PFSK-1 (cell line): Measurements from ENCODE around the gene ABHD16B.

Experiments used
- FOXP2 ChIP-seq: optimal IDR thresholded peaks from 2 replicates; pipeline ENCODE3; 2011; ENCODE audit warnings: borderline replicate concordance, control low read depth, inconsistent platforms; ENCODE audit not compliant: insufficient read depth; ENCODE audit errors: extremely low read length, extremely low read depth
- POLR2AphosphoS5 ChIP-seq: IDR thresholded peaks from 2 replicates; pipeline ENCODE4 v1.6.1; 2012; ENCODE audit warnings: low read depth, mild to moderate bottlenecking, control low read depth, low read length, moderate library complexity
- REST ChIP-seq, 2 experiments: IDR thresholded peaks; 2 replicates each; pipeline versions ENCODE4 v1.6.1 to v1.8.0; 2011 to 2012; ENCODE audit warnings: low read depth in 2 of 2, low read length in 2 of 2, control low read depth in 1 of 2, inconsistent platforms in 1 of 2, mild to moderate bottlenecking in 1 of 2, moderate library complexity in 1 of 2; ENCODE audit not compliant: insufficient read depth in 1 of 2
- SIN3A ChIP-seq: IDR thresholded peaks from 2 replicates; pipeline ENCODE4 v1.6.1; 2012; ENCODE audit warnings: mild to moderate bottlenecking, low read length, moderate library complexity, borderline replicate concordance; ENCODE audit not compliant: insufficient read depth
- TAF1 ChIP-seq: IDR thresholded peaks from 2 replicates; pipeline ENCODE4 v1.6.1; 2012; ENCODE audit warnings: low read length, control low read depth, borderline replicate concordance; ENCODE audit not compliant: insufficient read depth

ABHD16B gene

GRCh38 chr20:63878899-63879663 lies 17.8 kb downstream of the ABHD16B start:
- TF ChIP-seq SIN3A (no peak), REST (IDR thresholded peaks at IDR 0.05; ENCODE audit: insufficient read depth in 1 of 2, low read depth in 2 of 2, low read length in 2 of 2) (no peak), TAF1 (no peak), FOXP2 (no peak), POLR2AphosphoS5 (no peak)

- no peak for TF ChIP-seq SIN3A
- TF ChIP-seq REST (IDR thresholded peaks at IDR 0.05; ENCODE audit: insufficient read depth in 1 of 2, low read depth in 2 of 2, low read length in 2 of 2), result peak; percentile 37 to 79; a peak in 3 of 4 replicates
Measured at GRCh38 chr20:63881451-63882226, 20.3 kb downstream of the ABHD16B start.

GRCh38 chr20:63882257-63883200 lies 21.2 kb downstream of the ABHD16B start:
- TF ChIP-seq POLR2AphosphoS5, result no peak
- no peak for TF ChIP-seq SIN3A
- no peak for TF ChIP-seq TAF1
- no peak for TF ChIP-seq FOXP2
- no peak for TF ChIP-seq REST (IDR thresholded peaks at IDR 0.05; ENCODE audit: insufficient read depth in 1 of 2, low read depth in 2 of 2, low read length in 2 of 2)

GRCh38 chr20:63883201-63883593 lies 21.9 kb downstream of the ABHD16B start:
- TF ChIP-seq FOXP2, result no peak

- no peak for TF ChIP-seq SIN3A
- TF ChIP-seq POLR2AphosphoS5, result no peak
- TF ChIP-seq FOXP2, result no peak
- TF ChIP-seq TAF1, result no peak
- no peak for TF ChIP-seq REST (IDR thresholded peaks at IDR 0.05; ENCODE audit: insufficient read depth in 1 of 2, low read depth in 2 of 2, low read length in 2 of 2)
Measured at GRCh38 chr20:63884506-63885263, 23.4 kb downstream of the ABHD16B start.
